DND-41 (cell line): ENCODE results near the gene RAD50.

Experiments used
- ATAC-seq: fragments of 200-7000 bp; cut with Tn5 transposase; 3 replicates; pipeline ENCODE4 v1.9.1; 2021; ENCODE audit warnings: low read depth; ENCODE audit not compliant: insufficient read depth
- DNase-seq: peaks from one replicate; pipeline ENCODE4 v3.0.0-alpha.2; 2020
- H2AFZ ChIP-seq: 2 replicates; pipeline ENCODE4 v1.6.0; 2012; ENCODE audit warnings: low read depth, low read length
- H3K27ac ChIP-seq: 2 replicates; pipeline ENCODE4 v1.5.1; 2012; ENCODE audit warnings: low read length, inconsistent platforms
- H3K27me3 ChIP-seq: fragments of 200-600 bp; sonication (generic); 2 replicates; pipeline ENCODE4 v1.6.0; 2012; ENCODE audit warnings: low read length, mild to moderate bottlenecking, inconsistent platforms; ENCODE audit not compliant: insufficient read depth, poor library complexity
- H3K36me3 ChIP-seq: 2 replicates; pipeline ENCODE4 v1.5.1; 2012; ENCODE audit warnings: low read length, inconsistent platforms; ENCODE audit not compliant: insufficient read depth
- H3K4me1 ChIP-seq: 2 replicates; pipeline ENCODE4 v1.5.1; 2012; ENCODE audit warnings: mild to moderate bottlenecking, low read length; ENCODE audit not compliant: insufficient read depth
- H3K4me2 ChIP-seq: 2 replicates; pipeline ENCODE4 v1.6.0; 2012; ENCODE audit warnings: mild to moderate bottlenecking, moderate library complexity, low read length, inconsistent platforms; ENCODE audit not compliant: insufficient read depth
- H3K4me3 ChIP-seq, 2 experiments: fragments of 200-600 bp in 1 of 2; shearing (Covaris generic) in 1 of 2; 2 replicates each; pipeline ENCODE4 v1.5.1; 2012 to 2016; ENCODE audit warnings: inconsistent platforms in 2 of 2, low read length in 2 of 2, mild to moderate bottlenecking in 2 of 2, low read depth in 1 of 2, moderate library complexity in 1 of 2
- H3K79me2 ChIP-seq: 2 replicates; pipeline ENCODE4 v1.6.0; 2012; ENCODE audit warnings: low read length, inconsistent platforms; ENCODE audit not compliant: insufficient read depth
- H3K9ac ChIP-seq: 2 replicates; pipeline ENCODE4 v1.6.0; 2012; ENCODE audit warnings: low read depth, mild to moderate bottlenecking, inconsistent platforms, low read length, moderate library complexity
- H3K9me3 ChIP-seq: 2 replicates; pipeline ENCODE4 v1.5.1; 2012; ENCODE audit warnings: low read length, moderate library complexity, mild to moderate bottlenecking, inconsistent platforms; ENCODE audit not compliant: insufficient read depth, severe bottlenecking
- H4K20me1 ChIP-seq: 2 replicates; pipeline ENCODE4 v1.6.0; 2012; ENCODE audit warnings: low read length; ENCODE audit not compliant: insufficient read depth
- CTCF ChIP-seq: IDR thresholded peaks from 2 replicates; pipeline ENCODE4 v1.5.1; 2012; ENCODE audit warnings: borderline replicate concordance, low read length, moderate library complexity, mild to moderate bottlenecking; ENCODE audit not compliant: poor library complexity, severe bottlenecking; ENCODE audit errors: extremely low read depth
- EZH2 ChIP-seq: IDR thresholded peaks from 3 replicates; pipeline ENCODE4 v1.6.1; 2012; ENCODE audit warnings: borderline replicate concordance, low read depth, mild to moderate bottlenecking, moderate library complexity, low read length, inconsistent platforms; ENCODE audit not compliant: severe bottlenecking

The RAD50 gene

GRCh38 chr5:132648355-132648754 lies 91.6 kb downstream of the RAD50 start:
- no peaks in the 10 kb centered on the region for H3K27me3 ChIP-seq
- DNase-seq: no peak
- H3K9ac ChIP-seq: no peak overlapping the region
- no peak overlapping the region for H2AFZ ChIP-seq
- no peaks in the 10 kb centered on the region for H3K9me3 ChIP-seq
- no peak overlapping the region for H3K4me3 ChIP-seq
- no peak for TF ChIP-seq CTCF
- no peak for TF ChIP-seq EZH2
- no peak for ATAC-seq
- H3K4me1 ChIP-seq: no peaks in the 10 kb centered on the region
- no peak overlapping the region for H3K27ac ChIP-seq
- H4K20me1 ChIP-seq: no peaks in the 10 kb centered on the region
- peaks cover under 1% of the 10 kb centered on the region; the same call in 1 of the 2 replicates for H3K36me3 ChIP-seq
- H3K79me2 ChIP-seq: no peaks in the 10 kb centered on the region
- no peak overlapping the region for H3K4me2 ChIP-seq

GRCh38 chr5:132651838-132652469 lies 95.2 kb downstream of the RAD50 start:
- no peak overlapping the region for H3K4me3 ChIP-seq
- H3K9me3 ChIP-seq: no peaks in the 10 kb centered on the region
- H3K4me1 ChIP-seq: no peaks in the 10 kb centered on the region
- no peak overlapping the region for H3K27ac ChIP-seq
- H3K27me3 ChIP-seq: no peaks in the 10 kb centered on the region
- ATAC-seq (no peak), DNase-seq (no peak)
- H3K9ac ChIP-seq: no peak overlapping the region
- H2AFZ ChIP-seq: no peak overlapping the region
- H3K79me2 ChIP-seq: no peaks in the 10 kb centered on the region
- TF ChIP-seq EZH2: no peak
- no peak for TF ChIP-seq CTCF
- H3K36me3 ChIP-seq: no peaks in the 10 kb centered on the region
- no peak overlapping the region for H3K4me2 ChIP-seq
- H4K20me1 ChIP-seq: no peaks in the 10 kb centered on the region

- H3K27me3 ChIP-seq: no peaks in the 10 kb centered on the region
Observed at GRCh38 chr5:132653716-132654115, 96.9 kb downstream of the RAD50 start.

GRCh38 chr5:132655821-132656773 lies 99.3 kb downstream of the RAD50 start:
- no peak overlapping the region for H3K27ac ChIP-seq
- no peaks in the 10 kb centered on the region for H3K27me3 ChIP-seq
- H3K4me3 ChIP-seq: no peak overlapping the region
- ATAC-seq (no peak), DNase-seq (no peak)
- H3K36me3 ChIP-seq: no peaks in the 10 kb centered on the region
- no peak overlapping the region for H2AFZ ChIP-seq
- H3K9ac ChIP-seq: no peak overlapping the region
- H3K4me1 ChIP-seq: no peaks in the 10 kb centered on the region
- H3K4me2 ChIP-seq: no peak overlapping the region
- no peaks in the 10 kb centered on the region for H3K9me3 ChIP-seq
- H3K79me2 ChIP-seq: no peaks in the 10 kb centered on the region
- no peaks in the 10 kb centered on the region for H4K20me1 ChIP-seq
- no peak for TF ChIP-seq EZH2
- no peak for TF ChIP-seq CTCF

More at GRCh38 chr5:132653716-132654115, 96.9 kb downstream of the RAD50 start:
- no peak overlapping the region for H3K27ac ChIP-seq
- ATAC-seq: no peak
- no peak overlapping the region for H3K4me2 ChIP-seq
- no peaks in the 10 kb centered on the region for H3K9me3 ChIP-seq
- DNase-seq: no peak
- TF ChIP-seq EZH2: no peak
- H4K20me1 ChIP-seq: no peaks in the 10 kb centered on the region
- H3K79me2 ChIP-seq: no peaks in the 10 kb centered on the region
- H3K36me3 ChIP-seq: no peaks in the 10 kb centered on the region
- H2AFZ ChIP-seq: no peak overlapping the region
- H3K4me1 ChIP-seq: no peaks in the 10 kb centered on the region
- H3K4me3 ChIP-seq: no peak overlapping the region
- H3K9ac ChIP-seq: no peak overlapping the region
